Osteoblast (primary cell): ENCODE data around the gene PPFIA1. TPM values are rescaled to one million over a fixed set of nuclear protein-coding genes. Genes with fewer than 3 reads are reported as not detected.

ENCODE experiments used
- DNase-seq: peaks from one replicate; pipeline ENCODE4 v3.0.0; 2011; ENCODE audit warnings: low spot score, mixed read lengths; ENCODE audit not compliant: insufficient read length; ENCODE audit errors: missing footprints
- H2AFZ ChIP-seq: 2 replicates; pipeline ENCODE4 v1.6.0; 2011; ENCODE audit warnings: mild to moderate bottlenecking, low read length
- H3K27ac ChIP-seq: 2 replicates; pipeline ENCODE4 v1.5.1; 2011; ENCODE audit warnings: mild to moderate bottlenecking, low read depth, low read length, moderate library complexity
- H3K27me3 ChIP-seq: 2 replicates; pipeline ENCODE4 v1.6.0; 2012; ENCODE audit warnings: mild to moderate bottlenecking, control low read depth, inconsistent platforms, low read length, moderate library complexity; ENCODE audit not compliant: insufficient read depth
- H3K36me3 ChIP-seq: 2 replicates; pipeline ENCODE4 v1.5.1; 2011; ENCODE audit warnings: mild to moderate bottlenecking, low read length, control low read depth, moderate library complexity; ENCODE audit not compliant: insufficient read depth
- H3K4me1 ChIP-seq: 2 replicates; pipeline ENCODE4 v1.5.1; 2011; ENCODE audit warnings: mild to moderate bottlenecking, low read length, control low read depth, moderate library complexity; ENCODE audit not compliant: insufficient read depth
- H3K4me2 ChIP-seq: 2 replicates; pipeline ENCODE4 v1.6.0; 2011; ENCODE audit warnings: mild to moderate bottlenecking, low read length; ENCODE audit not compliant: insufficient read depth
- H3K4me3 ChIP-seq: fragments of 200-600 bp; sonication (generic); 3 replicates; pipeline ENCODE4 v1.5.1; 2012; ENCODE audit warnings: mild to moderate bottlenecking, low read length, inconsistent platforms; ENCODE audit not compliant: insufficient read depth
- H3K79me2 ChIP-seq: 2 replicates; pipeline ENCODE4 v1.6.0; 2012; ENCODE audit warnings: mild to moderate bottlenecking, low read length, control low read depth, inconsistent platforms; ENCODE audit not compliant: insufficient read depth
- H3K9me3 ChIP-seq: 2 replicates; pipeline ENCODE4 v1.5.1; 2011; ENCODE audit warnings: low read depth, low read length, control low read depth
- H4K20me1 ChIP-seq: 2 replicates; pipeline ENCODE4 v1.6.0; 2012; ENCODE audit warnings: mild to moderate bottlenecking, low read length, control low read depth; ENCODE audit not compliant: insufficient read depth
- CTCF ChIP-seq: IDR thresholded peaks from 2 replicates; pipeline ENCODE4 v1.5.1; 2011; ENCODE audit warnings: mild to moderate bottlenecking, low read depth, low read length, moderate library complexity; ENCODE audit errors: extremely low read depth
- total RNA-seq: library from RNA; depleted of rRNA; stranded (reverse); fragments of >200 nt; gene quantifications from 2 replicates; pipeline ENCODE4 v1.2.3, GENCODE V29; 2012

PPFIA1 gene
- total RNA-seq, 1 donor, result 110 TPM

DNA sequence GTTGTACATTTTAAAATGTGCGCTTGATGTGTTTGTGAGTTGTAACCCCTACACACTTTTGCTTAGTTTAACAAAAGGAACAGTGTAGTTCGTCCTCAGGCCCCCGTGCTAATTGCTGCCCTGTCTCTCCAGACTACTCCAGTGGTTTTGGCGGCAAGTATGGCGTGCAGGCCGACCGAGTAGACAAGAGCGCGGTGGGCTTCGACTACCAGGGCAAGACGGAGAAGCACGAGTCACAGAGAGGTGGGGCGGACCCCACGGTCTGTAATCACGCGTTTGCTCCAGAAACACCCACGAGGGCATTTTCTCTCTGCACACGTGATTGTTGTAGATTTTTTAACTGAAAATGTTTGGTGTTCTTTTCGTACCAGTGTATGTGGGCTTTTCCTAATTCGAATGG, 146.4 kb downstream of the PPFIA1 start:
- Histone ChIP-seq H3K4me3 (no peak overlapping the region), H3K27me3 (no peaks in the 10 kb centered on the region)

DNA sequence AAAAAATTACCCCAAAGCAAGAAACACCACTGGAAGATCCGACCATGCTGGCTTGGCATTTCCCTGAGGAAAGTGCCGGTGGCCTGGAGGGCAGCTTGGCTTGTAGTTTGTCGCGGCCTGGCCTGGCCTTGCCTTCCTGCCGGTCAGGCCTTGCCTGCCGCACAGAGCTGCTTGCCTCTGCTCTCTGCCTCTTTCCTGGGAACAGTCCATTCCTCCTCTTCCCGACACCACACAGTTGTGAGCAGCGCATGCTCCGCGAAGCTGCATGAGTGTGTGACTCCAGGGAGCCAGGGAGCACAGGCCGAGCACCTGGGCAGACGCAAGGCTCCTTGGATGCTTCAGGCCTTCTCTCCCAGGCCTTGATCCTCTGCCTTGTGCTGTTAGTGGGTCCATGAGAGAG, 147.6 kb downstream of the PPFIA1 start:
- Histone ChIP-seq H3K79me2 (peaks cover 41% of the 10 kb centered on the region), H3K27ac (no peak overlapping the region), H4K20me1 (peaks cover 65% of the 10 kb centered on the region), H3K4me2 (no peak overlapping the region), H3K4me3 (no peak overlapping the region), H3K27me3 (no peaks in the 10 kb centered on the region), H3K9me3 (no peaks in the 10 kb centered on the region), H3K36me3 (peaks cover 88% of the 10 kb centered on the region), H2AFZ (no peak overlapping the region), H3K4me1 (peaks cover 17% of the 10 kb centered on the region)
- peak; percentile 42 for DNase-seq
- TF ChIP-seq CTCF, result no peak

More for the DNA sequence above, 146.4 kb downstream of the PPFIA1 start:
- H3K27ac ChIP-seq, result no peak overlapping the region
- H3K36me3 ChIP-seq, result peaks cover 88% of the 10 kb centered on the region
- H3K4me1 ChIP-seq, result peaks cover 17% of the 10 kb centered on the region
- no peak overlapping the region for H2AFZ ChIP-seq
- no peak overlapping the region for H3K4me2 ChIP-seq
- peaks cover 48% of the 10 kb centered on the region for H3K79me2 ChIP-seq
- no peaks in the 10 kb centered on the region for H3K9me3 ChIP-seq
- TF ChIP-seq CTCF, result no peak
- DNase-seq, result no peak
- H4K20me1 ChIP-seq, result peaks cover 64% of the 10 kb centered on the region

GRCh38 chr11:70419307-70420007, 149.0 kb downstream of the PPFIA1 start:
- no peaks in the 10 kb centered on the region for H3K27me3 ChIP-seq
- H3K79me2 ChIP-seq, result peaks cover 47% of the 10 kb centered on the region
- H3K4me3 ChIP-seq, result no peak overlapping the region
- peaks cover 72% of the 10 kb centered on the region for H4K20me1 ChIP-seq
- DNase-seq, result peak; percentile 45
- peak overlapping the region; percentile 29 for H3K27ac ChIP-seq
- no peak overlapping the region for H3K4me2 ChIP-seq
- TF ChIP-seq CTCF, result no peak
- peaks cover 82% of the 10 kb centered on the region for H3K36me3 ChIP-seq
- H3K9me3 ChIP-seq, result no peaks in the 10 kb centered on the region
- no peak overlapping the region for H2AFZ ChIP-seq
- peaks cover 28% of the 10 kb centered on the region for H3K4me1 ChIP-seq

GRCh38 chr11:70420008-70420464, 149.5 kb downstream of the PPFIA1 start:
- Histone ChIP-seq H3K79me2 (peaks cover 53% of the 10 kb centered on the region), H4K20me1 (peaks cover 72% of the 10 kb centered on the region), H2AFZ (no peak overlapping the region), H3K36me3 (peaks cover 82% of the 10 kb centered on the region), H3K27me3 (no peaks in the 10 kb centered on the region), H3K4me2 (no peak overlapping the region), H3K4me3 (no peak overlapping the region), H3K4me1 (peaks cover 25% of the 10 kb centered on the region), H3K27ac (peak overlapping the region; percentile 48), H3K9me3 (no peaks in the 10 kb centered on the region)
- DNase-seq, result peak; percentile 94
- no peak for TF ChIP-seq CTCF
